Liver (tissue), 9 donors: Measurements from ENCODE around the gene DDX31. TPM values are rescaled to one million over a fixed set of nuclear protein-coding genes. Genes with fewer than 3 reads are reported as not detected.

Source experiments
- DNase-seq: peaks from one replicate; pipeline ENCODE4 v3.0.0-alpha.2; 2017; ENCODE audit warnings: low spot score
- H3K27ac ChIP-seq, 2 donors: one replicate each; pipeline ENCODE4 v1.7.0; 2013; ENCODE audit warnings: inconsistent platforms in 2 of 2, low read length in 2 of 2, control low read depth in 1 of 2, low read depth in 1 of 2, mild to moderate bottlenecking in 1 of 2
- H3K27me3 ChIP-seq, 4 donors: one replicate each; pipeline versions ENCODE4 v1.6.1 to v1.7.0; 2013; ENCODE audit warnings: low read length in 3 of 4, inconsistent platforms in 1 of 4, mild to moderate bottlenecking in 1 of 4, moderate library complexity in 1 of 4; ENCODE audit not compliant: control insufficient read depth in 4 of 4, insufficient read depth in 4 of 4
- H3K36me3 ChIP-seq, 4 donors: one replicate each; pipeline versions ENCODE4 v1.6.1 to v1.7.0; 2013; ENCODE audit warnings: low read length in 3 of 4, mild to moderate bottlenecking in 3 of 4, low read depth in 1 of 4, moderate library complexity in 1 of 4; ENCODE audit not compliant: control insufficient read depth in 4 of 4, insufficient read depth in 3 of 4
- H3K4me1 ChIP-seq, 4 donors: one replicate each; pipeline versions ENCODE4 v1.6.1 to v1.7.0; 2013; ENCODE audit warnings: low read length in 3 of 4, mild to moderate bottlenecking in 3 of 4, moderate library complexity in 1 of 4; ENCODE audit not compliant: control insufficient read depth in 4 of 4, insufficient read depth in 4 of 4
- H3K4me3 ChIP-seq, 3 donors: one replicate each; pipeline versions ENCODE4 v1.6.1 to v1.7.0; 2013; ENCODE audit warnings: low read length in 3 of 3, control low read depth in 1 of 3, low read depth in 1 of 3, mild to moderate bottlenecking in 1 of 3
- H3K9ac ChIP-seq, 2 donors: one replicate each; pipeline ENCODE4 v1.7.0; 2013; ENCODE audit warnings: low read length in 2 of 2, mild to moderate bottlenecking in 2 of 2, moderate library complexity in 2 of 2, control low read depth in 1 of 2, low read depth in 1 of 2
- H3K9me3 ChIP-seq, 4 donors: one replicate each; pipeline versions ENCODE4 v1.6.1 to v1.7.0; 2013; ENCODE audit warnings: low read length in 3 of 4; ENCODE audit not compliant: control insufficient read depth in 4 of 4
- FOXA1 ChIP-seq: IDR thresholded peaks from 2 replicates; pipeline ENCODE4 v1.6.1; 2016; ENCODE audit warnings: antibody characterized with exemption
- FOXA2 ChIP-seq: IDR thresholded peaks from 2 replicates; pipeline ENCODE4 v1.6.1; 2016; ENCODE audit warnings: antibody characterized with exemption
- GABPA ChIP-seq, 2 donors: IDR thresholded peaks in 1 of 2; conservative IDR thresholded peaks in 1 of 2; 2 replicates each; pipeline ENCODE4 v1.6.1; 2016; ENCODE audit warnings: antibody characterized with exemption in 2 of 2, mild to moderate bottlenecking in 1 of 2, moderate library complexity in 1 of 2
- HNF4G ChIP-seq: IDR thresholded peaks from 2 replicates; pipeline ENCODE4 v1.6.1; 2016; ENCODE audit warnings: antibody characterized with exemption
- JUND ChIP-seq, 2 donors: IDR thresholded peaks; 2 replicates each; pipeline ENCODE4 v1.6.1; 2016; ENCODE audit warnings: antibody characterized with exemption in 2 of 2
- NR2F2 ChIP-seq: IDR thresholded peaks from 2 replicates; pipeline ENCODE4 v1.6.1; 2016; ENCODE audit warnings: antibody characterized with exemption
- RAD21 ChIP-seq, 2 donors: IDR thresholded peaks; 2 replicates each; pipeline ENCODE4 v1.6.1; 2016; ENCODE audit warnings: antibody characterized with exemption in 2 of 2, mild to moderate bottlenecking in 2 of 2
- REST ChIP-seq: IDR thresholded peaks from 2 replicates; pipeline ENCODE4 v1.6.1; 2016; ENCODE audit warnings: antibody characterized with exemption, mild to moderate bottlenecking
- RXRA ChIP-seq, 2 donors: IDR thresholded peaks; 2 replicates each; pipeline ENCODE4 v1.6.1; 2017 to 2018; ENCODE audit warnings: antibody characterized with exemption in 2 of 2, mild to moderate bottlenecking in 1 of 2
- SP1 ChIP-seq: IDR thresholded peaks from 2 replicates; pipeline ENCODE4 v1.6.1; 2018; ENCODE audit warnings: antibody characterized with exemption, mild to moderate bottlenecking
- YY1 ChIP-seq: IDR thresholded peaks from 2 replicates; pipeline ENCODE4 v1.6.1; 2016; ENCODE audit warnings: antibody characterized with exemption, mild to moderate bottlenecking
- whole genome bisulfite sequencing: extraction: QIAGEN DNeasy Blood & Tissue Kit; methylation state at CpG from one replicate; pipeline ENCODE4 v1.1.7; 2013; 5-methylcytosine and 5-hydroxymethylcytosine counted together
- polyA plus RNA-seq, 2 donors: library from polyadenylated mRNA; stranded (reverse) in 1 of 2; unstranded in 1 of 2; fragments of 200-250 nt in 1 of 2; fragments of >200 nt in 1 of 2; fragmentation: Nextera tagmentation in 1 of 2; extraction: Ambion mirVana in 1 of 2; gene quantifications; one replicate each; pipeline versions ENCODE4 v1.2.1 to v1.2.3, GENCODE V29; 2013 to 2015
- total RNA-seq, 2 donors: library from RNA; depleted of rRNA; stranded (reverse); fragments of >200 nt; gene quantifications; one replicate each; pipeline ENCODE4 v1.2.3, GENCODE V29; 2014
- TF ChIP-seq, protein P1 (sequence below): IDR thresholded peaks from 2 replicates; pipeline ENCODE4 v1.6.1; 2016; ENCODE audit warnings: antibody characterized with exemption
- TF ChIP-seq, protein P2 (sequence below): IDR thresholded peaks from 2 replicates; pipeline ENCODE4 v1.6.1; 2016; ENCODE audit warnings: antibody characterized with exemption
- TF ChIP-seq, protein P3 (sequence below): fragments of 150-350 bp; IDR thresholded peaks from 2 replicates; pipeline ENCODE4 v1.5.1; 2017; ENCODE audit warnings: improper control_type of control experiment, low read depth, low read length; ENCODE audit not compliant: missing input control
- TF ChIP-seq, protein P4 (sequence below): IDR thresholded peaks from 2 replicates; pipeline ENCODE4 v1.6.1; 2016; ENCODE audit warnings: antibody characterized with exemption
- donor health status: healthy.
- donor health status: healthy.
- donor health status: healthy.
- donor health status: healthy.
- donor health status: healthy.

The DDX31 gene
- total and polyA plus RNA-seq, 4 donors: 2.5 to 9.6 (median 4.5) TPM

- Histone ChIP-seq H3K9me3 (no peaks in the 10 kb centered on the region), H3K4me3 (no peak overlapping the region), H3K27me3 (no peaks in the 10 kb centered on the region), H3K9ac (no peak overlapping the region), H3K36me3 (peaks cover 16 to 75% (median 52%) of the 10 kb centered on the region in 4 donors), H3K4me1 (no peaks in the 10 kb centered on the region), H3K27ac (no peak overlapping the region)
- no peak for TF ChIP-seq RXRA (IDR thresholded peaks at IDR 0.05)
- TF ChIP-seq, protein P1, sequence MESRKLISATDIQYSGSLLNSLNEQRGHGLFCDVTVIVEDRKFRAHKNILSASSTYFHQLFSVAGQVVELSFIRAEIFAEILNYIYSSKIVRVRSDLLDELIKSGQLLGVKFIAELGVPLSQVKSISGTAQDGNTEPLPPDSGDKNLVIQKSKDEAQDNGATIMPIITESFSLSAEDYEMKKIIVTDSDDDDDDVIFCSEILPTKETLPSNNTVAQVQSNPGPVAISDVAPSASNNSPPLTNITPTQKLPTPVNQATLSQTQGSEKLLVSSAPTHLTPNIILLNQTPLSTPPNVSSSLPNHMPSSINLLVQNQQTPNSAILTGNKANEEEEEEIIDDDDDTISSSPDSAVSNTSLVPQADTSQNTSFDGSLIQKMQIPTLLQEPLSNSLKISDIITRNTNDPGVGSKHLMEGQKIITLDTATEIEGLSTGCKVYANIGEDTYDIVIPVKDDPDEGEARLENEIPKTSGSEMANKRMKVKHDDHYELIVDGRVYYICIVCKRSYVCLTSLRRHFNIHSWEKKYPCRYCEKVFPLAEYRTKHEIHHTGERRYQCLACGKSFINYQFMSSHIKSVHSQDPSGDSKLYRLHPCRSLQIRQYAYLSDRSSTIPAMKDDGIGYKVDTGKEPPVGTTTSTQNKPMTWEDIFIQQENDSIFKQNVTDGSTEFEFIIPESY: no peak
- no peak for TF ChIP-seq JUND (IDR thresholded peaks at IDR 0.05)
- no peak for TF ChIP-seq HNF4G
- TF ChIP-seq RAD21 (IDR thresholded peaks at IDR 0.05): no peak
- TF ChIP-seq REST: no peak
- TF ChIP-seq, protein P2, sequence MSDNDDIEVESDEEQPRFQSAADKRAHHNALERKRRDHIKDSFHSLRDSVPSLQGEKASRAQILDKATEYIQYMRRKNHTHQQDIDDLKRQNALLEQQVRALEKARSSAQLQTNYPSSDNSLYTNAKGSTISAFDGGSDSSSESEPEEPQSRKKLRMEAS: no peak
- TF ChIP-seq, protein P3, sequence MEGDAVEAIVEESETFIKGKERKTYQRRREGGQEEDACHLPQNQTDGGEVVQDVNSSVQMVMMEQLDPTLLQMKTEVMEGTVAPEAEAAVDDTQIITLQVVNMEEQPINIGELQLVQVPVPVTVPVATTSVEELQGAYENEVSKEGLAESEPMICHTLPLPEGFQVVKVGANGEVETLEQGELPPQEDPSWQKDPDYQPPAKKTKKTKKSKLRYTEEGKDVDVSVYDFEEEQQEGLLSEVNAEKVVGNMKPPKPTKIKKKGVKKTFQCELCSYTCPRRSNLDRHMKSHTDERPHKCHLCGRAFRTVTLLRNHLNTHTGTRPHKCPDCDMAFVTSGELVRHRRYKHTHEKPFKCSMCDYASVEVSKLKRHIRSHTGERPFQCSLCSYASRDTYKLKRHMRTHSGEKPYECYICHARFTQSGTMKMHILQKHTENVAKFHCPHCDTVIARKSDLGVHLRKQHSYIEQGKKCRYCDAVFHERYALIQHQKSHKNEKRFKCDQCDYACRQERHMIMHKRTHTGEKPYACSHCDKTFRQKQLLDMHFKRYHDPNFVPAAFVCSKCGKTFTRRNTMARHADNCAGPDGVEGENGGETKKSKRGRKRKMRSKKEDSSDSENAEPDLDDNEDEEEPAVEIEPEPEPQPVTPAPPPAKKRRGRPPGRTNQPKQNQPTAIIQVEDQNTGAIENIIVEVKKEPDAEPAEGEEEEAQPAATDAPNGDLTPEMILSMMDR: no peak
- TF ChIP-seq FOXA1: no peak
- no peak for TF ChIP-seq SP1
- no peak for TF ChIP-seq GABPA (IDR thresholded peaks at IDR 0.05 in 1 of 2, conservative IDR thresholded peaks at IDR 0.05 in 1 of 2)
- no peak for TF ChIP-seq FOXA2
- DNase-seq: no peak
- 90% methylated on average over 4 of the region's 4 CpGs for WGBS
These were observed 22.4 kb downstream of the DDX31 start for GRCh38 chr9:132647355-132647754.

DNA sequence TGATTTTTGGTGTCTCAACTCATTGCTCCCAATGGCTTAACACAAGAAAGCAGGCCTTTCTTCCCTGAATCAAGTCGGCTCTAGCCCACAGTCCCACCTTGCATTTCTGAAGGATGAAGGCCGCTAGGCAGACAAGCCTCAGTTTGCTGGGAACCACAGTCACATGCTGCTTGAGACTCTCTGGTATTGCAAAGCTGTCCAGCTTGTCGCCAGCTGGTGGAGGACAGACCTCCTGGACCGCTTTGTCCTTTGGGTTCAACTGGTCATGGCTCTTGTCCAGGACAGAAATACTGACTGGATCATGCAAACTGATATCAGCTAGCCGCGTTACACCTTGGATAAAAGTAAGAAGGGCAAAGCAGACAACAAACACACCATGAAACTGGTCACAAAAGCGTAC lies 23.1 kb downstream of the DDX31 start:
- H3K36me3 ChIP-seq: peaks cover 16 to 77% (median 51%) of the 10 kb centered on the region in 4 donors
- DNase-seq: no peak

More for the DNA sequence above, 23.1 kb downstream of the DDX31 start:
- H3K9ac ChIP-seq: no peak overlapping the region
- TF ChIP-seq YY1 (no peak), RAD21 (IDR thresholded peaks at IDR 0.05) (no peak), JUND (IDR thresholded peaks at IDR 0.05) (no peak), GABPA (IDR thresholded peaks at IDR 0.05 in 1 of 2, conservative IDR thresholded peaks at IDR 0.05 in 1 of 2) (no peak), RXRA (IDR thresholded peaks at IDR 0.05) (no peak), NR2F2 (no peak), SP1 (no peak)
- TF ChIP-seq, protein P4, sequence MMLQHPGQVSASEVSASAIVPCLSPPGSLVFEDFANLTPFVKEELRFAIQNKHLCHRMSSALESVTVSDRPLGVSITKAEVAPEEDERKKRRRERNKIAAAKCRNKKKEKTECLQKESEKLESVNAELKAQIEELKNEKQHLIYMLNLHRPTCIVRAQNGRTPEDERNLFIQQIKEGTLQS: no peak
- TF ChIP-seq, protein P1: no peak
- H3K4me1 ChIP-seq: no peaks in the 10 kb centered on the region
- H3K4me3 ChIP-seq: no peak overlapping the region
- WGBS: 91% methylated on average over 7 of the region's 7 CpGs
- H3K9me3 ChIP-seq: no peaks in the 10 kb centered on the region
- no peaks in the 10 kb centered on the region for H3K27me3 ChIP-seq
- no peak overlapping the region for H3K27ac ChIP-seq
